WTC11 (cell line): Measurements from ENCODE around the gene SLC27A5.
"Not testable (repeated sequence)": the region's sequence is repeated elsewhere in the genome, so short reads cannot be mapped to it uniquely, and the experiment has no call there.

ENCODE experiments used
- FOXP1 ChIP-seq: sonication (generic); formaldehyde crosslinking; IDR thresholded peaks from 2 replicates; pipeline ENCODE4 v1.8.0; 2022; ENCODE audit warnings: missing genetic modification reagents, mild to moderate bottlenecking, moderate library complexity, borderline replicate concordance
- IRF2 ChIP-seq: sonication (generic); formaldehyde crosslinking; IDR thresholded peaks from 2 replicates; pipeline ENCODE4 v1.8.0; 2022; ENCODE audit warnings: low read depth, missing genetic modification reagents, borderline replicate concordance
- NFYB ChIP-seq: sonication (generic); formaldehyde crosslinking; conservative IDR thresholded peaks from 2 replicates; pipeline ENCODE4 v1.8.0; 2022; ENCODE audit warnings: low read depth, missing genetic modification reagents
- NR2C2 ChIP-seq: sonication (generic); formaldehyde crosslinking; IDR thresholded peaks from 2 replicates; pipeline ENCODE4 v1.8.0; 2022; ENCODE audit warnings: mild to moderate bottlenecking, missing genetic modification reagents
- NR3C1 ChIP-seq: sonication (generic); formaldehyde crosslinking; conservative IDR thresholded peaks from 2 replicates; pipeline ENCODE4 v1.8.1; 2023; ENCODE audit warnings: low read depth, mild to moderate bottlenecking, missing genetic modification reagents
- SOX15 ChIP-seq: fragments of 250-450 bp; sonication (Bioruptor Pico); IDR thresholded peaks from 2 replicates; pipeline ENCODE4 v1.9.0; 2021; ENCODE audit warnings: mild to moderate bottlenecking
- ZNF396 ChIP-seq: fragments of 250-450 bp; sonication (Bioruptor Pico); IDR thresholded peaks from 2 replicates; pipeline ENCODE4 v1.8.0; 2021; ENCODE audit warnings: mild to moderate bottlenecking, moderate library complexity, borderline replicate concordance
- TF ChIP-seq, protein P1 (sequence below): fragments of 200-600 bp; IDR thresholded peaks from 2 replicates; pipeline ENCODE4 v1.8.0; 2022; ENCODE audit warnings: antibody characterized with exemption
- TF ChIP-seq, protein P2 (sequence below): sonication (generic); formaldehyde crosslinking; IDR thresholded peaks from 2 replicates; pipeline ENCODE4 v1.8.1; 2022; ENCODE audit warnings: missing genetic modification reagents, borderline replicate concordance
- TF ChIP-seq, protein P3 (sequence below): sonication (generic); formaldehyde crosslinking; IDR thresholded peaks from 2 replicates; pipeline ENCODE4 v1.8.1; 2023; ENCODE audit warnings: mild to moderate bottlenecking, moderate library complexity, missing genetic modification reagents

DNA sequence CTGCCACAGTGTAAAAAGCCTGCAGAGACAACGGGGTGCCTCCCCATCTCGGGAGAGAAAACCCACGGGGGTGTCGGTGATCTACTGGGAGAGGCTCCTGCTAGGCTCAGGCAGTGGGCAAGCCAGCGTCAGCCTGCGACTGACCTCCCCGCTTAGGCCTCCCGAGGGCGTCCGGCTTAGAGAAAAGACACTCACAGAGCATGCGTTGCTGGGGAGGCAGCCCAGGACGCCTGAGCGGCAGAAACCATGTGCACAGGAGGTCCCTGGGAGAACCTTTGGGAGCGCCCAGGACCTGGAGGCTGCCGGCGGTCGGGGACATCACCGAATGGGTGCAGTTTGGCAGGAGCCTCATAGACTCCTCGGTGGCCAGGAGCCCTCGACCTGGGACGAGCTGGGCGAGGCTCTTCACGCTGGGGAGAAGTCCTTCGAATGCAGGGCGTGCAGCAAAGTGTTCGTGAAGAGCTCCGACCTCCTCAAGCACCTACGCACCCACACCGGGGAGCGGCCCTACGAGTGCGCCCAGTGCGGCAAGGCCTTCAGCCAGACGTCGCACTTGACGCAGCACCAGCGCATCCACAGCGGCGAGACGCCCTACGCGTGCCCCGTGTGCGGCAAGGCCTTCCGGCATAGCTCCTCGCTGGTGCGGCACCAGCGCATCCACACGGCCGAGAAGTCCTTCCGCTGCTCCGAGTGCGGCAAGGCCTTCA is 40.8 kb downstream of the SLC27A5 start:
- TF ChIP-seq ZNF396; NR2C2 (CRISPR knock-in tag); NR3C1 (CRISPR knock-in tag); FOXP1 (CRISPR knock-in tag); NFYB (CRISPR knock-in tag); IRF2 (CRISPR knock-in tag); SOX15: not testable (repeated sequence)
- TF ChIP-seq, protein P1, sequence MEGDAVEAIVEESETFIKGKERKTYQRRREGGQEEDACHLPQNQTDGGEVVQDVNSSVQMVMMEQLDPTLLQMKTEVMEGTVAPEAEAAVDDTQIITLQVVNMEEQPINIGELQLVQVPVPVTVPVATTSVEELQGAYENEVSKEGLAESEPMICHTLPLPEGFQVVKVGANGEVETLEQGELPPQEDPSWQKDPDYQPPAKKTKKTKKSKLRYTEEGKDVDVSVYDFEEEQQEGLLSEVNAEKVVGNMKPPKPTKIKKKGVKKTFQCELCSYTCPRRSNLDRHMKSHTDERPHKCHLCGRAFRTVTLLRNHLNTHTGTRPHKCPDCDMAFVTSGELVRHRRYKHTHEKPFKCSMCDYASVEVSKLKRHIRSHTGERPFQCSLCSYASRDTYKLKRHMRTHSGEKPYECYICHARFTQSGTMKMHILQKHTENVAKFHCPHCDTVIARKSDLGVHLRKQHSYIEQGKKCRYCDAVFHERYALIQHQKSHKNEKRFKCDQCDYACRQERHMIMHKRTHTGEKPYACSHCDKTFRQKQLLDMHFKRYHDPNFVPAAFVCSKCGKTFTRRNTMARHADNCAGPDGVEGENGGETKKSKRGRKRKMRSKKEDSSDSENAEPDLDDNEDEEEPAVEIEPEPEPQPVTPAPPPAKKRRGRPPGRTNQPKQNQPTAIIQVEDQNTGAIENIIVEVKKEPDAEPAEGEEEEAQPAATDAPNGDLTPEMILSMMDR, result not testable (repeated sequence)
- TF ChIP-seq, protein P2, sequence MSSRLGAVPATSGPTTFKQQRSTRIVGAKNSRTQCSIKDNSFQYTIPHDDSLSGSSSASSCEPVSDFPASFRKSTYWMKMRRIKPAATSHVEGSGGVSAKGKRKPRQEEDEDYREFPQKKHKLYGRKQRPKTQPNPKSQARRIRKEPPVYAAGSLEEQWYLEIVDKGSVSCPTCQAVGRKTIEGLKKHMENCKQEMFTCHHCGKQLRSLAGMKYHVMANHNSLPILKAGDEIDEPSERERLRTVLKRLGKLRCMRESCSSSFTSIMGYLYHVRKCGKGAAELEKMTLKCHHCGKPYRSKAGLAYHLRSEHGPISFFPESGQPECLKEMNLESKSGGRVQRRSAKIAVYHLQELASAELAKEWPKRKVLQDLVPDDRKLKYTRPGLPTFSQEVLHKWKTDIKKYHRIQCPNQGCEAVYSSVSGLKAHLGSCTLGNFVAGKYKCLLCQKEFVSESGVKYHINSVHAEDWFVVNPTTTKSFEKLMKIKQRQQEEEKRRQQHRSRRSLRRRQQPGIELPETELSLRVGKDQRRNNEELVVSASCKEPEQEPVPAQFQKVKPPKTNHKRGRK (CRISPR knock-in tag), result not testable (repeated sequence)
- TF ChIP-seq, protein P3, sequence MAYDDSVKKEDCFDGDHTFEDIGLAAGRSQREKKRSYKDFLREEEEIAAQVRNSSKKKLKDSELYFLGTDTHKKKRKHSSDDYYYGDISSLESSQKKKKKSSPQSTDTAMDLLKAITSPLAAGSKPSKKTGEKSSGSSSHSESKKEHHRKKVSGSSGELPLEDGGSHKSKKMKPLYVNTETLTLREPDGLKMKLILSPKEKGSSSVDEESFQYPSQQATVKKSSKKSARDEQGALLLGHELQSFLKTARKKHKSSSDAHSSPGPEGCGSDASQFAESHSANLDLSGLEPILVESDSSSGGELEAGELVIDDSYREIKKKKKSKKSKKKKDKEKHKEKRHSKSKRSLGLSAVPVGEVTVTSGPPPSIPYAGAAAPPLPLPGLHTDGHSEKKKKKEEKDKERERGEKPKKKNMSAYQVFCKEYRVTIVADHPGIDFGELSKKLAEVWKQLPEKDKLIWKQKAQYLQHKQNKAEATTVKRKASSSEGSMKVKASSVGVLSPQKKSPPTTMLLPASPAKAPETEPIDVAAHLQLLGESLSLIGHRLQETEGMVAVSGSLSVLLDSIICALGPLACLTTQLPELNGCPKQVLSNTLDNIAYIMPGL, result not testable (repeated sequence)
